Esophagus muscularis mucosa (tissue), 3 donors: ENCODE data around the gene ERI2.

Source experiments
- CTCF ChIP-seq, 3 experiments: fragments of 200-600 bp in 2 of 3; fragments of 450-650 bp in 1 of 3; sonication (generic) in 2 of 3; IDR thresholded peaks; one replicate each; pipeline ENCODE4 v1.5.1; 2017 to 2019; ENCODE audit warnings: antibody characterized with exemption in 3 of 3, mild to moderate bottlenecking in 2 of 3, moderate library complexity in 1 of 3
- POLR2A ChIP-seq: fragments of 450-650 bp; IDR thresholded peaks from one replicate; pipeline ENCODE4 v1.6.1; 2017; ENCODE audit warnings: antibody characterized with exemption, moderate library complexity, mild to moderate bottlenecking, low read depth
- POLR2AphosphoS5 ChIP-seq, 2 donors: sonication (generic); formaldehyde crosslinking; IDR thresholded peaks; one replicate each; pipeline ENCODE4 v1.6.1; 2017; ENCODE audit warnings: antibody characterized with exemption in 2 of 2

- TF ChIP-seq POLR2AphosphoS5 (IDR thresholded peaks at IDR 0.05): no peak
- no peak for TF ChIP-seq POLR2A
- no peak for TF ChIP-seq CTCF (IDR thresholded peaks at IDR 0.05)
These were observed 59.0 kb downstream of the ERI2 start for GRCh38 chr16:20747030-20747816.
